Liver (tissue), 9 donors: Measurements from ENCODE around the gene CD6. TPM values are rescaled to one million over a fixed set of nuclear protein-coding genes. Genes with fewer than 3 reads are reported as not detected.
"Not testable (repeated sequence)": the region's sequence is repeated elsewhere in the genome, so short reads cannot be mapped to it uniquely, and the experiment has no call there.

ENCODE experiments used
- DNase-seq: peaks from one replicate; pipeline ENCODE4 v3.0.0-alpha.2; 2017; ENCODE audit warnings: low spot score
- H3K27ac ChIP-seq, 2 donors: one replicate each; pipeline ENCODE4 v1.7.0; 2013; ENCODE audit warnings: inconsistent platforms in 2 of 2, low read length in 2 of 2, control low read depth in 1 of 2, low read depth in 1 of 2, mild to moderate bottlenecking in 1 of 2
- H3K27me3 ChIP-seq, 4 donors: one replicate each; pipeline versions ENCODE4 v1.6.1 to v1.7.0; 2013; ENCODE audit warnings: low read length in 3 of 4, inconsistent platforms in 1 of 4, mild to moderate bottlenecking in 1 of 4, moderate library complexity in 1 of 4; ENCODE audit not compliant: control insufficient read depth in 4 of 4, insufficient read depth in 4 of 4
- H3K36me3 ChIP-seq, 4 donors: one replicate each; pipeline versions ENCODE4 v1.6.1 to v1.7.0; 2013; ENCODE audit warnings: low read length in 3 of 4, mild to moderate bottlenecking in 3 of 4, low read depth in 1 of 4, moderate library complexity in 1 of 4; ENCODE audit not compliant: control insufficient read depth in 4 of 4, insufficient read depth in 3 of 4
- H3K4me1 ChIP-seq, 4 donors: one replicate each; pipeline versions ENCODE4 v1.6.1 to v1.7.0; 2013; ENCODE audit warnings: low read length in 3 of 4, mild to moderate bottlenecking in 3 of 4, moderate library complexity in 1 of 4; ENCODE audit not compliant: control insufficient read depth in 4 of 4, insufficient read depth in 4 of 4
- H3K4me3 ChIP-seq, 3 donors: one replicate each; pipeline versions ENCODE4 v1.6.1 to v1.7.0; 2013; ENCODE audit warnings: low read length in 3 of 3, control low read depth in 1 of 3, low read depth in 1 of 3, mild to moderate bottlenecking in 1 of 3
- H3K9ac ChIP-seq, 2 donors: one replicate each; pipeline ENCODE4 v1.7.0; 2013; ENCODE audit warnings: low read length in 2 of 2, mild to moderate bottlenecking in 2 of 2, moderate library complexity in 2 of 2, control low read depth in 1 of 2, low read depth in 1 of 2
- H3K9me3 ChIP-seq, 4 donors: one replicate each; pipeline versions ENCODE4 v1.6.1 to v1.7.0; 2013; ENCODE audit warnings: low read length in 3 of 4; ENCODE audit not compliant: control insufficient read depth in 4 of 4
- FOXA1 ChIP-seq: IDR thresholded peaks from 2 replicates; pipeline ENCODE4 v1.6.1; 2016; ENCODE audit warnings: antibody characterized with exemption
- HNF4G ChIP-seq: IDR thresholded peaks from 2 replicates; pipeline ENCODE4 v1.6.1; 2016; ENCODE audit warnings: antibody characterized with exemption
- JUND ChIP-seq, 2 donors: IDR thresholded peaks; 2 replicates each; pipeline ENCODE4 v1.6.1; 2016; ENCODE audit warnings: antibody characterized with exemption in 2 of 2
- MAX ChIP-seq: IDR thresholded peaks from 2 replicates; pipeline ENCODE4 v1.6.1; 2016; ENCODE audit warnings: antibody characterized with exemption
- NR2F2 ChIP-seq: IDR thresholded peaks from 2 replicates; pipeline ENCODE4 v1.6.1; 2016; ENCODE audit warnings: antibody characterized with exemption
- RAD21 ChIP-seq, 2 donors: IDR thresholded peaks; 2 replicates each; pipeline ENCODE4 v1.6.1; 2016; ENCODE audit warnings: antibody characterized with exemption in 2 of 2, mild to moderate bottlenecking in 2 of 2
- REST ChIP-seq: IDR thresholded peaks from 2 replicates; pipeline ENCODE4 v1.6.1; 2016; ENCODE audit warnings: antibody characterized with exemption, mild to moderate bottlenecking
- RXRA ChIP-seq, 2 donors: IDR thresholded peaks; 2 replicates each; pipeline ENCODE4 v1.6.1; 2017 to 2018; ENCODE audit warnings: antibody characterized with exemption in 2 of 2, mild to moderate bottlenecking in 1 of 2
- SP1 ChIP-seq: IDR thresholded peaks from 2 replicates; pipeline ENCODE4 v1.6.1; 2018; ENCODE audit warnings: antibody characterized with exemption, mild to moderate bottlenecking
- TAF1 ChIP-seq: conservative IDR thresholded peaks from 2 replicates; pipeline ENCODE4 v1.6.1; 2016; ENCODE audit warnings: antibody characterized with exemption, mild to moderate bottlenecking
- YY1 ChIP-seq: IDR thresholded peaks from 2 replicates; pipeline ENCODE4 v1.6.1; 2016; ENCODE audit warnings: antibody characterized with exemption, mild to moderate bottlenecking
- WGBS: extraction: QIAGEN DNeasy Blood & Tissue Kit; methylation state at CpG from one replicate; pipeline ENCODE4 v1.1.7; 2013; 5-methylcytosine and 5-hydroxymethylcytosine counted together
- polyA plus RNA-seq, 2 donors: library from polyadenylated mRNA; stranded (reverse) in 1 of 2; unstranded in 1 of 2; fragments of 200-250 nt in 1 of 2; fragments of >200 nt in 1 of 2; fragmentation: Nextera tagmentation in 1 of 2; extraction: Ambion mirVana in 1 of 2; gene quantifications; one replicate each; pipeline versions ENCODE4 v1.2.1 to v1.2.3, GENCODE V29; 2013 to 2015
- total RNA-seq, 2 donors: library from RNA; depleted of rRNA; stranded (reverse); fragments of >200 nt; gene quantifications; one replicate each; pipeline ENCODE4 v1.2.3, GENCODE V29; 2014
- TF ChIP-seq, protein P1 (sequence below): IDR thresholded peaks from 2 replicates; pipeline ENCODE4 v1.6.1; 2016; ENCODE audit warnings: antibody characterized with exemption
- TF ChIP-seq, protein P2 (sequence below): fragments of 150-350 bp; IDR thresholded peaks from 2 replicates; pipeline ENCODE4 v1.5.1; 2017; ENCODE audit warnings: improper control_type of control experiment, low read depth, low read length; ENCODE audit not compliant: missing input control
- donor health status: healthy.
- donor health status: healthy.
- donor health status: healthy.
- donor health status: healthy.
- donor health status: healthy.

CD6 gene
- total and polyA plus RNA-seq, 4 donors: 0.31 to 0.59 (median 0.45) TPM

GRCh38 chr11:60973699-60974098 is 2.2 kb downstream of the CD6 start:
- H3K4me3 ChIP-seq: no peak overlapping the region
- TF ChIP-seq HNF4G (no peak), TAF1 (no peak)
- H3K27me3 ChIP-seq: no peaks in the 10 kb centered on the region
- H3K27ac ChIP-seq: no peak overlapping the region
- no peaks in the 10 kb centered on the region for H3K4me1 ChIP-seq
- H3K9me3 ChIP-seq: no peaks in the 10 kb centered on the region
- no peak overlapping the region for H3K9ac ChIP-seq
- DNase-seq: no peak
- 82% methylated on average over 6 of the region's 6 CpGs for WGBS
- no peaks in the 10 kb centered on the region for H3K36me3 ChIP-seq

- H3K36me3 ChIP-seq, H3K4me1 ChIP-seq, H3K9me3 ChIP-seq, H3K9ac ChIP-seq, H3K27ac ChIP-seq, H3K4me3 ChIP-seq, DNase-seq, H3K27me3 ChIP-seq: not testable (repeated sequence)
- WGBS: 89% methylated on average over 13 of the region's 13 CpGs
Measured at GRCh38 chr11:60974316-60974715, 2.8 kb downstream of the CD6 start.

DNA sequence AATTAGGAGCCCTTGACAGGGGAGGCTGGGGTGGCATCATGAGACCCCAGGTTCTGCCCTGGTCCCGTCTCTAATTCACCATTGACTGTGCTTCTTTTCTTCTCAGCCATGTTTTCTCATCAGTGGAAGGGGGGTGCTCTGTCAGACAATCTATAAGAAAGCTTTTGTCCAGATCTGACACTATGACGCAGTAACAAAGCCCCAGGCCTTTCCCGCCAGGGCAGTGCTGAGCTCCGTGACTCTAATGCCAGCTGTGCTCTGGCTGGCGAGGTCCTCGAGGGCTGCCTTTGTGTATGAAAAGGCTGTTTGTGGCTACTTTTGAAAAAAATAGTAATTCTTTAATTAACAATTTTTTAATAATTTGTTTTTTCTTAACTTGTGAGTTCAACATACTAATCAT is 3.2 kb downstream of the CD6 start:
- no peak for DNase-seq
- H3K9me3 ChIP-seq: no peaks in the 10 kb centered on the region
- no peak overlapping the region for H3K9ac ChIP-seq
- no peak overlapping the region for H3K4me3 ChIP-seq
- no peaks in the 10 kb centered on the region for H3K27me3 ChIP-seq
- H3K27ac ChIP-seq: no peak overlapping the region
- no peaks in the 10 kb centered on the region for H3K36me3 ChIP-seq
- 93% methylated on average over 6 of the region's 6 CpGs for WGBS
- TF ChIP-seq YY1: no peak
- no peak for TF ChIP-seq RXRA (IDR thresholded peaks at IDR 0.05)
- no peak for TF ChIP-seq NR2F2
- no peaks in the 10 kb centered on the region for H3K4me1 ChIP-seq

DNA sequence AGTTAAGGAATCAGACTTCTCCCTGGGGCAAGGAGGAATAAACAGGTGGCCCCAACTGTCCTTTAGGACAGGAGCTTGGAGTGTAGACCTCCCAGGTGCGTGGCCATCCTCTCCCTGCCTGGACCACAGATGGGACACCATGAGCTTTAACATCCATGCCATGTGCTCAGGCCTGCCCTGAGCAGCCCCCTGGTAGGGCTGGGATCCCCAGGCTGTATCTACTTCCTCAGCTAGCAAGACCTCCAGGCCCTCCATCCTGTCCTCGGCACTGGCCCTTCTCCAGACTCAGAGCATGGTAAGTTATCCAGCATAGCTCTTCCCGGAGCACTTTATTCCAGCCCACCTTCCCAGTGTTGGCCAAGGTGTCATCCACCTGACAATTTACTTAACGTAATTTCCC is 5.7 kb downstream of the CD6 start:
- no peak overlapping the region for H3K27ac ChIP-seq
- H3K4me3 ChIP-seq: no peak overlapping the region
- H3K4me1 ChIP-seq: no peaks in the 10 kb centered on the region
- no peak overlapping the region for H3K9ac ChIP-seq
- H3K36me3 ChIP-seq: no peaks in the 10 kb centered on the region
- no peak for DNase-seq
- H3K27me3 ChIP-seq: peaks cover 0 to 2% (median 0%) of the 10 kb centered on the region in 4 donors
- no peak for TF ChIP-seq RAD21 (IDR thresholded peaks at IDR 0.05)
- 87% methylated on average over 4 of the region's 4 CpGs for WGBS
- H3K9me3 ChIP-seq: no peaks in the 10 kb centered on the region

DNA sequence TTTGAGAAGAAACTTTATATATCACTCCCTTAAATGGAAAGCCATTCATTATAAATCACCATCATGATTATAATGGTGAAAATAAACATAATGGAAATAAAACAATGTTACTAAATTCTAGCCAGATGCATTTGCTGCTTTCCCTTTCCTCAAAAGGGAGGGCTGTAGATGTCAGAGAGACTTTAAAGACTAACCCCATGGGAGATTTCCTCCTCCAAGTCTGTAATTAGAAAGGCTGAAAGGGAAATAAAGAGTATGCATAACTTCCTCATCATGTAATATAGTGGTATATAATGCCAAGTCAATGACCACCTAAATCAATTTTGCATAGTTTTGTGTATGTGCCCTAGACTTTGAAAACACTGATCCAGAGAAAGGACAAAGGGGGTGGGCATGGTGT is 6.4 kb downstream of the CD6 start:
- Histone ChIP-seq H3K4me1 (no peaks in the 10 kb centered on the region), H3K27me3 (peaks cover 0 to 2% (median 0%) of the 10 kb centered on the region in 4 donors), H3K36me3 (no peaks in the 10 kb centered on the region), H3K9ac (no peak overlapping the region), H3K27ac (no peak overlapping the region), H3K4me3 (no peak overlapping the region), H3K9me3 (no peaks in the 10 kb centered on the region)
- no peak for DNase-seq
- TF ChIP-seq, protein P1, sequence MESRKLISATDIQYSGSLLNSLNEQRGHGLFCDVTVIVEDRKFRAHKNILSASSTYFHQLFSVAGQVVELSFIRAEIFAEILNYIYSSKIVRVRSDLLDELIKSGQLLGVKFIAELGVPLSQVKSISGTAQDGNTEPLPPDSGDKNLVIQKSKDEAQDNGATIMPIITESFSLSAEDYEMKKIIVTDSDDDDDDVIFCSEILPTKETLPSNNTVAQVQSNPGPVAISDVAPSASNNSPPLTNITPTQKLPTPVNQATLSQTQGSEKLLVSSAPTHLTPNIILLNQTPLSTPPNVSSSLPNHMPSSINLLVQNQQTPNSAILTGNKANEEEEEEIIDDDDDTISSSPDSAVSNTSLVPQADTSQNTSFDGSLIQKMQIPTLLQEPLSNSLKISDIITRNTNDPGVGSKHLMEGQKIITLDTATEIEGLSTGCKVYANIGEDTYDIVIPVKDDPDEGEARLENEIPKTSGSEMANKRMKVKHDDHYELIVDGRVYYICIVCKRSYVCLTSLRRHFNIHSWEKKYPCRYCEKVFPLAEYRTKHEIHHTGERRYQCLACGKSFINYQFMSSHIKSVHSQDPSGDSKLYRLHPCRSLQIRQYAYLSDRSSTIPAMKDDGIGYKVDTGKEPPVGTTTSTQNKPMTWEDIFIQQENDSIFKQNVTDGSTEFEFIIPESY: no peak
- TF ChIP-seq RXRA (IDR thresholded peaks at IDR 0.05) (no peak), TAF1 (no peak), JUND (IDR thresholded peaks at IDR 0.05) (no peak), REST (no peak), HNF4G (no peak), FOXA1 (no peak), YY1 (no peak), NR2F2 (no peak), MAX (no peak), SP1 (no peak)
- TF ChIP-seq, protein P2, sequence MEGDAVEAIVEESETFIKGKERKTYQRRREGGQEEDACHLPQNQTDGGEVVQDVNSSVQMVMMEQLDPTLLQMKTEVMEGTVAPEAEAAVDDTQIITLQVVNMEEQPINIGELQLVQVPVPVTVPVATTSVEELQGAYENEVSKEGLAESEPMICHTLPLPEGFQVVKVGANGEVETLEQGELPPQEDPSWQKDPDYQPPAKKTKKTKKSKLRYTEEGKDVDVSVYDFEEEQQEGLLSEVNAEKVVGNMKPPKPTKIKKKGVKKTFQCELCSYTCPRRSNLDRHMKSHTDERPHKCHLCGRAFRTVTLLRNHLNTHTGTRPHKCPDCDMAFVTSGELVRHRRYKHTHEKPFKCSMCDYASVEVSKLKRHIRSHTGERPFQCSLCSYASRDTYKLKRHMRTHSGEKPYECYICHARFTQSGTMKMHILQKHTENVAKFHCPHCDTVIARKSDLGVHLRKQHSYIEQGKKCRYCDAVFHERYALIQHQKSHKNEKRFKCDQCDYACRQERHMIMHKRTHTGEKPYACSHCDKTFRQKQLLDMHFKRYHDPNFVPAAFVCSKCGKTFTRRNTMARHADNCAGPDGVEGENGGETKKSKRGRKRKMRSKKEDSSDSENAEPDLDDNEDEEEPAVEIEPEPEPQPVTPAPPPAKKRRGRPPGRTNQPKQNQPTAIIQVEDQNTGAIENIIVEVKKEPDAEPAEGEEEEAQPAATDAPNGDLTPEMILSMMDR: no peak
